ENCODE data around the gene VAMP5. TPM values are rescaled to one million over a fixed set of nuclear protein-coding genes. Genes with fewer than 3 reads are reported as not detected.
"Not testable (repeated sequence)": the region's sequence is repeated elsewhere in the genome, so short reads cannot be mapped to it uniquely, and the experiment has no call there.

Gene VAMP5
- total RNA-seq, 6 experiments from 2014 or later: 51.2 to 84.2 (median 71.4) TPM

- H3K4me3 Mint-ChIP-seq: peak overlapping the region; percentile 11; the same call in 1 of the 2 replicates
- DNase-seq, H3K9me3 Mint-ChIP-seq: not testable (repeated sequence)
- peaks cover 61% of the 10 kb centered on the region for H3K36me3 Mint-ChIP-seq (ENCODE audit: low read depth)
- H3K27ac Mint-ChIP-seq: peak overlapping the region; percentile 60
- H3K4me1 Mint-ChIP-seq (ENCODE audit: low read depth): peaks cover 78% of the 10 kb centered on the region
- peak; percentile 18; the same call in 1 of the 2 replicates for TF ChIP-seq CTCF (IDR thresholded peaks at IDR 0.05)
- peaks cover 13% of the 10 kb centered on the region for H3K27me3 Mint-ChIP-seq (ENCODE audit: insufficient read depth)
These were observed 40.0 kb upstream of the VAMP5 start for GRCh38 chr2:85544254-85544691.

GRCh38 chr2:85544915-85545779 lies 39.1 kb upstream of the VAMP5 start:
- Mint-ChIP-seq H3K36me3 (ENCODE audit: low read depth) (peaks cover 57% of the 10 kb centered on the region), H3K4me1 (ENCODE audit: low read depth) (peaks cover 87% of the 10 kb centered on the region), H3K27ac (peak overlapping the region; percentile 60)
- H3K9me3 Mint-ChIP-seq; DNase-seq; H3K4me3 Mint-ChIP-seq; H3K27me3 Mint-ChIP-seq (ENCODE audit: insufficient read depth): not testable (repeated sequence)

- no peak for TF ChIP-seq CTCF (IDR thresholded peaks at IDR 0.05)
- H3K36me3 Mint-ChIP-seq (ENCODE audit: low read depth): peaks cover 50% of the 10 kb centered on the region
- no peak overlapping the region; the same call in 1 of the 2 replicates for H3K27ac Mint-ChIP-seq
- peaks cover 88% of the 10 kb centered on the region for H3K4me1 Mint-ChIP-seq (ENCODE audit: low read depth)
- peaks cover 7% of the 10 kb centered on the region for H3K27me3 Mint-ChIP-seq (ENCODE audit: insufficient read depth)
- H3K9me3 Mint-ChIP-seq: no peaks in the 10 kb centered on the region
- no peak for DNase-seq
- no peak overlapping the region for H3K4me3 Mint-ChIP-seq
These were observed 38.4 kb upstream of the VAMP5 start for GRCh38 chr2:85545780-85546240.

GRCh38 chr2:85547089-85547858 lies 37.0 kb upstream of the VAMP5 start:
- H3K36me3 Mint-ChIP-seq (ENCODE audit: low read depth): peaks cover 46% of the 10 kb centered on the region
- H3K27me3 Mint-ChIP-seq (ENCODE audit: insufficient read depth): peaks cover 7% of the 10 kb centered on the region
- peaks cover 84% of the 10 kb centered on the region for H3K4me1 Mint-ChIP-seq (ENCODE audit: low read depth)
- H3K27ac Mint-ChIP-seq: peak overlapping the region; percentile 64
- TF ChIP-seq CTCF (IDR thresholded peaks at IDR 0.05): no peak
- H3K9me3 Mint-ChIP-seq: no peaks in the 10 kb centered on the region
- no peak for DNase-seq
- no peak overlapping the region for H3K4me3 Mint-ChIP-seq

GRCh38 chr2:85547859-85548607 lies 36.2 kb upstream of the VAMP5 start:
- Mint-ChIP-seq H3K27ac (peak overlapping the region; percentile 64), H3K9me3 (no peaks in the 10 kb centered on the region), H3K36me3 (ENCODE audit: low read depth) (peaks cover 38% of the 10 kb centered on the region), H3K4me1 (ENCODE audit: low read depth) (peaks cover 76% of the 10 kb centered on the region), H3K27me3 (ENCODE audit: insufficient read depth) (peaks cover 7% of the 10 kb centered on the region), H3K4me3 (no peak overlapping the region)
- no peak for TF ChIP-seq CTCF (IDR thresholded peaks at IDR 0.05)
- no peak for DNase-seq

Measured in HFFc6 (cell line).